SU-DHL-6 (cell line): Measurements from ENCODE around the gene SYK.

Source experiments
- H2AFZ ChIP-seq: fragments of 200-600 bp; sonication (generic); 2 replicates; pipeline ENCODE4 v1.6.1; 2014; ENCODE audit warnings: low read depth, mild to moderate bottlenecking, moderate library complexity, mixed read lengths, antibody characterized with exemption, low read length; ENCODE audit not compliant: severe bottlenecking
- H3F3A ChIP-seq: fragments of 200-600 bp; shearing (Covaris generic); 2 replicates; pipeline ENCODE4 v1.6.0; 2016; ENCODE audit warnings: antibody characterized with exemption, mild to moderate bottlenecking; ENCODE audit not compliant: insufficient read depth
- H3K27ac ChIP-seq: fragments of 200-600 bp; sonication (generic); 2 replicates; pipeline ENCODE4 v1.5.1; 2016; ENCODE audit warnings: low read depth, mild to moderate bottlenecking, low read length, moderate library complexity, mixed read lengths
- H3K27me3 ChIP-seq: fragments of 200-600 bp; sonication (generic), shearing (Covaris generic); 2 replicates; pipeline ENCODE4 v1.6.0; 2014; ENCODE audit warnings: mild to moderate bottlenecking, low read length
- H3K36me3 ChIP-seq: fragments of 200-600 bp; sonication (generic); 2 replicates; pipeline ENCODE4 v1.6.1; 2014; ENCODE audit warnings: mild to moderate bottlenecking, low read length, mixed read lengths
- H3K4me2 ChIP-seq: fragments of 300-600, 200-600 bp; shearing (Covaris generic), sonication (generic); 2 replicates; pipeline ENCODE4 v1.6.0; 2014; ENCODE audit warnings: low read length, low read depth, mild to moderate bottlenecking; ENCODE audit not compliant: poor library complexity, severe bottlenecking
- H3K4me3 ChIP-seq: fragments of 200-600 bp; sonication (generic); 2 replicates; pipeline ENCODE4 v1.5.1; 2014; ENCODE audit warnings: antibody characterized with exemption, low read length, mild to moderate bottlenecking, mixed read lengths; ENCODE audit not compliant: insufficient read depth, poor library complexity, severe bottlenecking
- H3K79me2 ChIP-seq: fragments of 200-600 bp; sonication (generic); 2 replicates; pipeline ENCODE4 v1.6.1; 2014; ENCODE audit warnings: mild to moderate bottlenecking, low read length, moderate library complexity; ENCODE audit not compliant: insufficient read depth
- H3K9ac ChIP-seq: fragments of 200-600 bp; sonication (generic); 2 replicates; pipeline ENCODE4 v1.7.0; 2014; ENCODE audit warnings: mild to moderate bottlenecking, low read length
- H3K9me2 ChIP-seq: fragments of 200-600 bp; sonication (generic); replicated peaks from 2 replicates; pipeline ENCODE4 v1.6.1; 2014; ENCODE audit warnings: low read length; ENCODE audit not compliant: insufficient read depth
- H3K9me3 ChIP-seq: fragments of 200-600 bp; sonication (generic); 2 replicates; pipeline ENCODE4 v1.6.1; 2014; ENCODE audit warnings: low read length, mixed read lengths; ENCODE audit not compliant: insufficient read depth
- H4K20me1 ChIP-seq: fragments of 200-600 bp; sonication (generic); 2 replicates; pipeline ENCODE4 v1.6.1; 2014; ENCODE audit warnings: low read depth, mild to moderate bottlenecking, antibody characterized with exemption, low read length, moderate library complexity, mixed read lengths
- CTCF ChIP-seq: fragments of 200-600 bp; sonication (generic); IDR thresholded peaks from one replicate; pipeline ENCODE4 v1.5.1; 2017; ENCODE audit warnings: antibody characterized with exemption, mild to moderate bottlenecking, low read length, moderate library complexity; ENCODE audit not compliant: insufficient read depth, poor library complexity, severe bottlenecking
- EZH2phosphoT487 ChIP-seq: fragments of 200-600 bp; sonication (generic), shearing (Covaris generic); conservative IDR thresholded peaks from 2 replicates; pipeline ENCODE4 v1.6.1; 2018; ENCODE audit warnings: mild to moderate bottlenecking, antibody characterized with exemption, low read length, moderate library complexity, mixed read lengths

SYK gene

GRCh38 chr9:90929626-90930025 lies 128.0 kb downstream of the SYK start:
- Histone ChIP-seq H3K9me2 (no peaks in the 10 kb centered on the region), H3K4me2 (no peak overlapping the region), H3K9ac (no peak overlapping the region), H4K20me1 (no peaks in the 10 kb centered on the region), H3K27me3 (no peaks in the 10 kb centered on the region), H2AFZ (no peak overlapping the region), H3K36me3 (no peaks in the 10 kb centered on the region), H3F3A (no peaks in the 10 kb centered on the region), H3K9me3 (no peaks in the 10 kb centered on the region), H3K79me2 (no peaks in the 10 kb centered on the region), H3K27ac (no peak overlapping the region), H3K4me3 (no peak overlapping the region)
- TF ChIP-seq EZH2phosphoT487: no peak
- TF ChIP-seq CTCF: no peak

GRCh38 chr9:90933468-90933867 lies 131.8 kb downstream of the SYK start:
- no peak overlapping the region for H3K4me2 ChIP-seq

GRCh38 chr9:90939351-90939750 lies 137.7 kb downstream of the SYK start:
- Histone ChIP-seq H3K9me2 (no peaks in the 10 kb centered on the region), H3K9me3 (no peaks in the 10 kb centered on the region), H3F3A (no peaks in the 10 kb centered on the region), H3K79me2 (no peaks in the 10 kb centered on the region), H4K20me1 (no peaks in the 10 kb centered on the region), H2AFZ (no peak overlapping the region), H3K36me3 (no peaks in the 10 kb centered on the region), H3K27ac (no peak overlapping the region), H3K4me3 (no peak overlapping the region), H3K9ac (no peak overlapping the region), H3K27me3 (no peaks in the 10 kb centered on the region), H3K4me2 (no peak overlapping the region)
- no peak for TF ChIP-seq EZH2phosphoT487
- no peak for TF ChIP-seq CTCF

More at GRCh38 chr9:90933468-90933867, 131.8 kb downstream of the SYK start:
- H3K9ac ChIP-seq: no peak overlapping the region
- no peaks in the 10 kb centered on the region for H3K79me2 ChIP-seq
- no peaks in the 10 kb centered on the region for H3K27me3 ChIP-seq
- no peaks in the 10 kb centered on the region for H3K36me3 ChIP-seq
- no peaks in the 10 kb centered on the region for H3K9me2 ChIP-seq
- TF ChIP-seq EZH2phosphoT487 (no peak), CTCF (no peak)
- H3F3A ChIP-seq: no peaks in the 10 kb centered on the region
- H2AFZ ChIP-seq: no peak overlapping the region
- no peaks in the 10 kb centered on the region for H4K20me1 ChIP-seq
- H3K9me3 ChIP-seq: no peaks in the 10 kb centered on the region
- no peak overlapping the region for H3K4me3 ChIP-seq
- no peak overlapping the region for H3K27ac ChIP-seq
